Epithelial cell of proximal tubule (primary cell): Measurements from ENCODE around the gene IL19. TPM values are rescaled to one million over a fixed set of nuclear protein-coding genes. Genes with fewer than 3 reads are reported as not detected.

Source experiments
- DNase-seq: peaks from one replicate; pipeline ENCODE4 v3.0.0-alpha.2; 2011; ENCODE audit warnings: low read depth
- H3K4me3 ChIP-seq: 2 replicates; pipeline ENCODE4 v1.5.1; 2011; ENCODE audit warnings: low read depth, mild to moderate bottlenecking, low read length
- total RNA-seq: library from RNA; depleted of rRNA; stranded (reverse); fragments of >200 nt; gene quantifications from 2 replicates; pipeline ENCODE4 v1.2.3, GENCODE V29; 2015
- TF ChIP-seq, protein P1 (sequence below): conservative IDR thresholded peaks from 2 replicates; pipeline ENCODE4 v1.5.1; 2012; ENCODE audit warnings: low read depth, mild to moderate bottlenecking, low read length

IL19 gene
- total RNA-seq, 1 donor from 2014 or later = not detected

DNA sequence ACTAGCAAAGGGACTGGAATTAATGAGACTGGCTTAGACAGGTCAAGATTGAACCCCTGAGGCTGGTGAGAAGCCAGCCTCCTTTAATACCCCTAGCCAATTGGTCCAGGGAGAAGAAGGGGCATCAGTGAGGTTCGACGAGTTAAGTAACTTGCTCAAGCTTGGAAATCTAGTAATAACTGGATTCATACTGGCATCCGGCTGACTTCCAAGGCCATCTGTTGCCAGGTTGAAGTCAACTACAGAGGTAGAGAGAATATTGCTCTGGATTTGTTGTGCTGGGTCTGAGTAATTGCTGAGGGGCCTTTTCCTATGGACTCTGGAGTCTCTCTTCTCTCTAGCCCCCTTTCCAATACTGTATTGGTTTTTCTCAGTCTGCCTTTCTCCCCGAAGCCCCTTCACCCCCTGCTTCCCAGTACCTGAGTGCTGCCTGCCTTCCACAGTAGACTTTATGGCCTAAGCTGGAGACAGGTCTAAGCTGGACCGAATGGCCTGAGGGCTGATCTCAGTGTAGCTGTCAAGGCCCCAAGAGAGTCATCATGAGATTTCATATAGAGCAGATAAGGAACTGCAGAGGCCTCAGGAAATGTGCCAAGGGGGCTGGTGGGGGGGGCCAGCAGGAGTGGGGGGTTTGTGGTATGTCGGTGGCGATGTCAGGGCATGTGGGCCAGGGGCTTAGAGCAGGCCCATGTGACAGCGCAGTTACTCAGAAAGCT is 42.4 kb upstream of the IL19 start:
- H3K4me3 ChIP-seq = no peak overlapping the region
- TF ChIP-seq, protein P1, sequence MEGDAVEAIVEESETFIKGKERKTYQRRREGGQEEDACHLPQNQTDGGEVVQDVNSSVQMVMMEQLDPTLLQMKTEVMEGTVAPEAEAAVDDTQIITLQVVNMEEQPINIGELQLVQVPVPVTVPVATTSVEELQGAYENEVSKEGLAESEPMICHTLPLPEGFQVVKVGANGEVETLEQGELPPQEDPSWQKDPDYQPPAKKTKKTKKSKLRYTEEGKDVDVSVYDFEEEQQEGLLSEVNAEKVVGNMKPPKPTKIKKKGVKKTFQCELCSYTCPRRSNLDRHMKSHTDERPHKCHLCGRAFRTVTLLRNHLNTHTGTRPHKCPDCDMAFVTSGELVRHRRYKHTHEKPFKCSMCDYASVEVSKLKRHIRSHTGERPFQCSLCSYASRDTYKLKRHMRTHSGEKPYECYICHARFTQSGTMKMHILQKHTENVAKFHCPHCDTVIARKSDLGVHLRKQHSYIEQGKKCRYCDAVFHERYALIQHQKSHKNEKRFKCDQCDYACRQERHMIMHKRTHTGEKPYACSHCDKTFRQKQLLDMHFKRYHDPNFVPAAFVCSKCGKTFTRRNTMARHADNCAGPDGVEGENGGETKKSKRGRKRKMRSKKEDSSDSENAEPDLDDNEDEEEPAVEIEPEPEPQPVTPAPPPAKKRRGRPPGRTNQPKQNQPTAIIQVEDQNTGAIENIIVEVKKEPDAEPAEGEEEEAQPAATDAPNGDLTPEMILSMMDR = no peak
- DNase-seq = no peak

DNA sequence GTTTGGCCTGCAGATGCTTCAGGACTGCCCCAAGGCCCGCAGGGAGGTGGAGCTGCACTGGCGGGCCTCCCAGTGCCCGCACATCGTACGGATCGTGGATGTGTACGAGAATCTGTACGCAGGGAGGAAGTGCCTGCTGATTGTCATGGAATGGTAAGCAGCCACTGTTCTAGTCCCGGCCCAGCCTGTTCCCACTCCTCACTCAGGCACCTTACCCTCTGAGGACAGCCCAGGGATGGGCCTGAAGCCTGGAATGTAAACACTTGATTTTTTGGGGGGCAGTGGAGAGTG is 41.9 kb upstream of the IL19 start:
- TF ChIP-seq, protein P1 = no peak
- DNase-seq = no peak
- no peak overlapping the region for H3K4me3 ChIP-seq

DNA sequence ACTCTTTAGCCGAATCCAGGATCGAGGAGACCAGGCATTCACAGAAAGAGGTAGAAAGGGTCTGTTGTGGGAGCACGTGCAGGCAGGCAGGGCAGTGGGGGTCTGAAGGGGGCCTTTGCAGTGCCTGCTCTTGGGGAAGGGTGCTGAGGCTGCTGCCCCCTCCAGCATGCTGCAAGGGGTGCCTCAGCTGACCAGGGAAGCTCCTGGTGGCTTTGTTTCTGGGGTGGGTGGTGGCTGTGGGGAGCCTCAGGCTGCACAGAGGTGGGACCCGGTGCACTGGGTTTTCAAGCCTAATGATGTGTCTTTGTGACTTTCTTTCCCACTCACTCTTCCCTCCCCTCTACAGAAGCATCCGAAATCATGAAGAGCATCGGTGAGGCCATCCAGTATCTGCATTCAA is 41.5 kb upstream of the IL19 start:
- H3K4me3 ChIP-seq = no peak overlapping the region
- TF ChIP-seq, protein P1 = no peak
- no peak for DNase-seq

DNA sequence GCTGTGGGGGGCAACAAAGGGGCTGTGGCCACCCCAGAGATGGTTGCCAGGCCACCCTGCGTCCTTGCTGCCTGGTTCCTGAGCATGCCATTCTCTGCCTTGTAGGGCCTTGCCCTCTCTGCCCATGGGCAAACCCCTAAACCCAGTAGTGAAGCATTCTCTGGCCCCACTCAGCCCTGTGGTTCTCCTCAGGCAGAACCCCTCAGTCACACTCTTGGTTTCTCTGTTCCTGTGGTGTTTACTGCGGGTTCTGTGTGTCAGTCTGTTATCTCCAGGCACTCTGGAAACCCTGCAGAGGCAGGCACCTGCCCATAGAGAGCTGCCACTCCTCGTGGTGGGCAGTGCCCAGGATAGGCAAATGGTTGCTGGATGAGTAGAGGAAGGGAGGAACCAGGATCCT is 41.1 kb upstream of the IL19 start:
- TF ChIP-seq, protein P1 = no peak
- no peak overlapping the region for H3K4me3 ChIP-seq
- DNase-seq = no peak

DNA sequence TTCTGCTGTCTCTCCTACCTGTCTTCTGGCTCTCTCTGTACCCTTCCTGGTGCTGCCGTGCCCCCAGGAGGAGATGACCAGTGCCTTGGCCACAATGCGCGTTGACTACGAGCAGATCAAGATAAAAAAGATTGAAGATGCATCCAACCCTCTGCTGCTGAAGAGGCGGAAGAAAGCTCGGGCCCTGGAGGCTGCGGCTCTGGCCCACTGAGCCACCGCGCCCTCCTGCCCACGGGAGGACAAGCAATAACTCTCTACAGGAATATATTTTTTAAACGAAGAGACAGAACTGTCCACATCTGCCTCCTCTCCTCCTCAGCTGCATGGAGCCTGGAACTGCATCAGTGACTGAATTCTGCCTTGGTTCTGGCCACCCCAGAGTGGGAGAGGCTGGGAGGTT is 38.1 kb upstream of the IL19 start:
- H3K4me3 ChIP-seq = no peak overlapping the region
- TF ChIP-seq, protein P1 = no peak
- DNase-seq = no peak

DNA sequence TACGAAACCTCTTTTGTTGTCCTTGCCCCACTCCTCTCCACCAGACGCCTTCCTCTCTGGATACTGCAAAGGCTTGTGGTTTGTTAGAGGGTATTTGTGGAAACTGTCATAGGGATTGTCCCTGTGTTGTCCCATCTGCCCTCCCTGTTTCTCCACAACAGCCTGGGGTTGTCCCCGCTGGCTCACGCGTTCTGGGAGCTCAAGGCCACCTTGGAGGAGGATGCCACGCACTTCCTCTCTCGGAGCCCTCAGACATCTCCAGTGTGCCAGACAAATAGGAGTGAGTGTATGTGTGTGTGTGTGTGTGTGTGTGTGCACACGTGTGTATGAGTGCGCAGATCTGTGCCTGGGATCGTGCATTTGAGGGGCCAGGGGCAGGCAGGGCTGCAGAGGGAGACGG is 37.6 kb upstream of the IL19 start:
- no peak overlapping the region for H3K4me3 ChIP-seq
- TF ChIP-seq, protein P1 = no peak
- no peak for DNase-seq

DNA sequence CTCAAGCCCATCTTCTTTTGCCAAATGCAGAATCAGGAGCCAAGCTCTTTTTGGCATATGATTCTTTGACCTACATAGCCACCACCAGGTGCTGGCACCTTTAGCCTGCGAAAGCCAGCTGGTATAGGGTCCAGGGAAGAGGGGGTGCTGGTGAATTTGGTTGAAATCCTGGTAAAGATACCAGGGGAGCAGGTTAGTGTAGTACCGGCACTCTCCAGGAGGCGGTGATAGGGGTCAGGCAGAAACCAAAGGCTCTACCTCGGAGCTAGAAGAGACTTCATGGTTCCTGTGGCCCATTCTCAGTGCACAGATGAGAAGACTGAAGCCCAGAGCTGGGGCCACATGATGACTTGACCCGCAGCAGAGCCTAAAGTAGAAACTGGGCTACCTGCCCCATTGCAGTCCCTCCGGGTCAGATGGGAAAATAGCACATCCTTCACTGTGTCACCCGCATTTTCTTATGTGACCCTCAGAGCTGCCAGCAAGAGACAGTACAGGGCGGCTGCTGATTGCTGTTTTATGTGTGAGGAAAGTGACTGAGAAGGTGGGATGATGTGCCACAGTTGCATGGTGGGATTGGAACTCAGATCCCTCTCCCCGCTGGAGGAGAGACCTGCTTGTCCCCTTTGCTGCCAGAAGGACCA is 36.0 kb upstream of the IL19 start:
- TF ChIP-seq, protein P1 = peak; percentile 81

More for the DNA sequence above, 36.0 kb upstream of the IL19 start:
- DNase-seq = no peak
- H3K4me3 ChIP-seq = no peak overlapping the region
